GM18907 (cell line): ENCODE results near the gene CHRNB4.
"Not testable (repeated sequence)": the region's sequence is repeated elsewhere in the genome, so short reads cannot be mapped to it uniquely, and the experiment has no call there.

ENCODE experiments used
- ATAC-seq: cut with Tn5 transposase; IDR thresholded peaks from one replicate; pipeline ENCODE4 v1.9.1; 2021; ENCODE audit warnings: mild to moderate bottlenecking, moderate library complexity; ENCODE audit not compliant: unreplicated experiment

The CHRNB4 gene

GRCh38 chr15:78618490-78618934 is 22.5 kb downstream of the CHRNB4 start:
- no peak for ATAC-seq

- ATAC-seq: no peak
Observed at GRCh38 chr15:78618064-78618463, 22.9 kb downstream of the CHRNB4 start.

- ATAC-seq: no peak
Observed at GRCh38 chr15:78617516-78617915, 23.5 kb downstream of the CHRNB4 start.

GRCh38 chr15:78617076-78617475 is 23.9 kb downstream of the CHRNB4 start:
- ATAC-seq: no peak

DNA sequence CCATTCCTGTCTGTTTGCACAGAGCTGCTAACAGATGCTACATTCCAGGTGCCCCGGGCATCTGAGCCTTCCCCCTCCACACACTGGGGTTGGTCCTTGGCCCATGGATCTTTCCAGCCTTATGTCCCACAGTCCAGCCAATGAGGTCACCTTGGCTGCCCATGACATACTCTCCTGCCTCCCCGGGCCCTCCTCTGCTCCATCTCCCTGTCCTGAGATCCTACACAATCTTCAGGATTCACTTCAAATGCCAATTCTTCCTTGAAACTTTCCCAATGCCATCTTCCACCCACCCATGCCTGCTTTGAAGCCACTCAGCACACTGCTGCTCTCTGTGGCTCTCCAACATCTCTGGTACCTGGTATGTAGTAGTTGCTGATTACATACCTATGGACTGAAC is 24.5 kb downstream of the CHRNB4 start:
- no peak for ATAC-seq

- ATAC-seq: no peak
Observed at GRCh38 chr15:78615151-78615589, 25.8 kb downstream of the CHRNB4 start.

DNA sequence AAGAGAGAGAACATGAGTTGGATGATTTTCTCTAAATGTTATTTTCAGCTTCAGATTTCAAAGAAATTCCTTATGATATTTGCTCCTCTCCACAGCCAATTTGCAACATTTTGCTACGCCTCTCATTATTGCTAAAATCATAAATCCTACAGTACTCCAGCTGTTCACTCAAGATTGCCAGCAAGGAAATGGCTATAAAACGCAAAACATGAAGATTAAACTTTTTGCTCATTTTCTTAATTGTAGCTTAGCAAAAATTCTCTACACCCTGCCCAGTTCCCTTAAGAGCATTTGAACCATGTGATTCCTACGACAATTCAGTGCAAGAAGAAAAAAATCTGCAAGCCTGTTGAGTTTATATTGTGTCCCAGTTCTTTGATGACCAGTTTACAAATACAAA is 27.0 kb downstream of the CHRNB4 start:
- no peak for ATAC-seq

DNA sequence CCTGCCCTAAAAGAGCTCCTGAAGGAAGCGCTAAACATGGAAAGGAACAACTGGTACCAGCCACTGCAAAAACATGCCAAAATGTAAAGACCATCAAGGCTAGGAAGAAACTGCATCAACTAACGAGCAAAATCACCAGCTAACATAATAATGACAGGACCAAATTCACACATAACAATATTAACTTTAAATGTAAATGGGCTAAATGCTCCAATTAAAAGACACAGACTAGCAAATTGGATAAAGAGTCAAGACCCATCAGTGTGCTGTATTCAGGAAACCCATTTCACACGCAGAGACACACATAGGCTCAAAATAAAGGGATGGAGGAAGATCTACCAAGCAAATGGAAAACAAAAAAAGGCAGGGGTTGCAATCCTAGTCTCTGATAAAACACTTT is 31.5 kb downstream of the CHRNB4 start:
- not testable (repeated sequence) for ATAC-seq

GRCh38 chr15:78605680-78606079 is 35.3 kb downstream of the CHRNB4 start:
- no peak for ATAC-seq

DNA sequence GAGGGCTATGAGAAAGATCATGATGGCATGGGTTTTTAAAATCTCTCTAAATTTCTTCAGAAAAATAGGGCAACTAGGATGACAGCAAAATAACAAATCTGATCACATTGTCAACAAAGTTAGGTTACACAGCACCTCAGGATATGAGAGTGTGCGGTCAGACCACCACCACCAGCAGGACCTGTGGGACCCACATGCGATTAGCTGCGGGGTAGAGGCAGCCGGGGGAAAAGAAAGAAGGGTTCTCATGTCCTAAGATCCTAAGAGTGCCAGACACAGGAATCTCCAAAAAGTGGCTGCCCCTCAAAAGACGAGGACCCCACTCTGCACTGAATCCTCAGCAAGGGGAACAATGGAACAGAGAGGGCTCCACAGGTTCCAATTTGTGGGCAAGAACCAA is 35.8 kb downstream of the CHRNB4 start:
- no peak for ATAC-seq

- no peak for ATAC-seq
Observed at GRCh38 chr15:78604420-78604819, 36.6 kb downstream of the CHRNB4 start.

GRCh38 chr15:78603467-78603866 is 37.5 kb downstream of the CHRNB4 start:
- no peak for ATAC-seq

DNA sequence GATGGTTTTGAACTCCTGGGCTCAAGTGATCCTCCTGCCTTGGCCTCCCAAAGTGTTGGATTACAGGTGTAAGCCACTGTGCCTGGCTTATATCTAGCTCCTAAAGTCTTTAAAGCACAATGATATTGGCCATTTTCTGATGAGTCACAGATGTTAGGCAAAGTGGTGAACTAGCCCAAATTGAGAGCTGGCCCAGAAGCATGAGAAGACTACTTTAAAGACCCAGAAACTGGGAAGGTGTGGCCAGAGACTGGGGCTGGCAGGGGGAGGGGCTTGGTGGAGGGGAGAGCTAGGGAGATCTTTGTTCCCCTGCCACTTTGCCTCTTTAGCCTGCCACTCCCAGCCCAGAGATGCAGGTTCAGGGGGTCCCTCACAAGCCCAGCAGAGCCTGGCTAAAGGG is 41.8 kb downstream of the CHRNB4 start:
- ATAC-seq: no peak

DNA sequence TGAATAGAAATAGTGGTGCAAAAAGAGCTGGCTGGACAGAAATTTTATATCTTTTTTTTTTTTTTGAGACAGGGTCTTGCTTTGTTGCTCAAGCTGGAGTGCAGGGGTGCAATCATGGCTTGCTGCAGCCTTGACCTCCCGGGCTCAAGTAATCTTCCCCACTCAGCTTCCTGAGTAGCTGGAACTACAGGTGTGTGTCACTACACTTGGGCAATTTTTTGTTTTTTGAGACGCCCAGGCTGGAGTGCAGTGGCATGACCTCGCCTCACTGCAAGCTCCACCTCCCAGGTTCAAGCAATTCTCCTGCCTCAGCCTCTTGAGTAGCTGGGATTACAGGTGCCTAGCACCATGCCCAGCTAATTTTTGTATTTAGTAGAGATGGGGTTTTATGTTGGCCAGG is 42.7 kb downstream of the CHRNB4 start:
- no peak for ATAC-seq

DNA sequence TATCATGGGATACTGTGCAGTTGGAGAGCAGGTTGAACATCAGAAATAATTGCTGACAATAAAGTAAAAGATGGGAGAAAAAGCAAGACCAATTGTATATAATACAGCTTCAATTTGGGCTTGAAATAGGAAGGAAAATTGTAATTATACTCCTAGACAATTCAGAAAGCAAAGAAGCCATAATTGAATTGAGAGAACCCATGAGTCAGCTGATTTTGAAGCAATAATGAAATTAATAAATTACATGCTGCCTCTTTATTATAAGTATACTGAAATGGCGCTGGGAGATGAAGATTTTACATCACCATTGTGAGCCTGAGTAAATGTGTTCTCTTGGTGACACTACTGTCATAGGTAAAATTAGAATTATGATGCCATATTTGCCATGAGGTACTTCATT is 43.4 kb downstream of the CHRNB4 start:
- ATAC-seq: no peak

- no peak for ATAC-seq
Observed at GRCh38 chr15:78574944-78575343, 66.1 kb downstream of the CHRNB4 start.
